Activated CD4-positive, alpha-beta T cell treated with anti-CD3 and anti-CD28 coated beads for 4 hours (primary cell): Measurements from ENCODE around the gene IQCH.
"Not testable (repeated sequence)": the region's sequence is repeated elsewhere in the genome, so short reads cannot be mapped to it uniquely, and the experiment has no call there.

Experiments used
- DNase-seq, 2 donors: peaks; one replicate each; pipeline ENCODE4 v3.0.0-alpha.2; 2020

The IQCH gene

GRCh38 chr15:67401336-67401735 lies 146.8 kb downstream of the IQCH start:
- no peak for DNase-seq

GRCh38 chr15:67403428-67404154 lies 149.0 kb downstream of the IQCH start:
- no peak for DNase-seq

GRCh38 chr15:67405208-67406191 lies 150.9 kb downstream of the IQCH start:
- DNase-seq: no peak

GRCh38 chr15:67406257-67406861 lies 151.8 kb downstream of the IQCH start:
- no peak for DNase-seq

- DNase-seq: no peak
Observed at GRCh38 chr15:67407786-67408185, 153.2 kb downstream of the IQCH start.

- DNase-seq: no peak
Observed at GRCh38 chr15:67409175-67409574, 154.6 kb downstream of the IQCH start.

GRCh38 chr15:67411486-67411885 lies 156.9 kb downstream of the IQCH start:
- DNase-seq: no peak

- DNase-seq: no peak
Observed at GRCh38 chr15:67413770-67414390, 159.3 kb downstream of the IQCH start.

- DNase-seq: no peak
Observed at GRCh38 chr15:67415181-67415580, 160.6 kb downstream of the IQCH start.

- DNase-seq: no peak
Observed at GRCh38 chr15:67416891-67417290, 162.3 kb downstream of the IQCH start.

- DNase-seq: no peak
Observed at GRCh38 chr15:67419705-67420104, 165.1 kb downstream of the IQCH start.

GRCh38 chr15:67420137-67420536 lies 165.6 kb downstream of the IQCH start:
- DNase-seq: no peak

GRCh38 chr15:67421105-67421504 lies 166.5 kb downstream of the IQCH start:
- DNase-seq: no peak

- no peak for DNase-seq
Observed at GRCh38 chr15:67422296-67422695, 167.7 kb downstream of the IQCH start.

GRCh38 chr15:67433495-67434099 lies 179.0 kb downstream of the IQCH start:
- peak in 1 of 2 donors; percentile 17 for DNase-seq

- not testable (repeated sequence) for DNase-seq
Observed at GRCh38 chr15:67436351-67437250, 182.0 kb downstream of the IQCH start.

- DNase-seq: no peak
Observed at GRCh38 chr15:67444100-67444499, 189.5 kb downstream of the IQCH start.

- DNase-seq: no peak
Observed at GRCh38 chr15:67446449-67446848, 191.9 kb downstream of the IQCH start.

- DNase-seq: not testable (repeated sequence)
Observed at GRCh38 chr15:67448372-67448771, 193.8 kb downstream of the IQCH start.

GRCh38 chr15:67453703-67454102 lies 199.1 kb downstream of the IQCH start:
- DNase-seq: not testable (repeated sequence)
